B cell (primary cell): ENCODE measurements around the gene HDDC2. TPM values are rescaled to one million over a fixed set of nuclear protein-coding genes. Genes with fewer than 3 reads are reported as not detected.
A peak's percentile ranks its signal among the peaks of the same experiment; 100 is the strongest.

Source experiments
- ATAC-seq: fragments of 200-7000 bp; cut with Tn5 transposase; one replicate; pipeline ENCODE4 v1.10.0; 2021; ENCODE audit warnings: low read depth, mild to moderate bottlenecking, moderate number of reproducible peaks, moderate library complexity
- CTCF ChIA-PET: fragments of 350-600 bp; sonication (Branson Sonifier 250); formaldehyde crosslinking; loops from one replicate; lab custom pipeline; 2021; ENCODE audit warnings: antibody characterized with exemption, inconsistent platforms; lab: Charles Lee
- POLR2A ChIA-PET: fragments of 350-600 bp; sonication (Branson Sonifier 250); formaldehyde crosslinking; loops from one replicate; lab custom pipeline; 2021; ENCODE audit warnings: antibody characterized with exemption; lab: Charles Lee
- DNase-seq: peaks from one replicate; pipeline ENCODE4 v3.0.0; 2013
- H2AFZ ChIP-seq: 2 replicates; pipeline ENCODE4 v1.6.1; 2012; ENCODE audit warnings: mild to moderate bottlenecking, low read depth, low read length; ENCODE audit not compliant: insufficient read depth, poor library complexity, severe bottlenecking
- H3K27ac ChIP-seq, 2 donors: 1 replicate in 1 of 2; 2 replicates in 1 of 2; pipeline ENCODE4 v1.5.1; 2012 to 2013; ENCODE audit warnings: low read length in 2 of 2, mild to moderate bottlenecking in 2 of 2, moderate library complexity in 1 of 2
- H3K27me3 ChIP-seq, 4 experiments: fragments of 200-600 bp in 1 of 4; sonication (generic) in 1 of 4; replicated peaks in 1 of 4; 1 replicate in 2 of 4; 2 replicates in 2 of 4; pipeline versions ENCODE4 v1.6.1 to v1.7.0; 2013 to 2016; ENCODE audit warnings: low read length in 3 of 4, mild to moderate bottlenecking in 2 of 4, mixed read lengths in 1 of 4, moderate library complexity in 1 of 4; ENCODE audit not compliant: insufficient read depth in 4 of 4, control insufficient read depth in 3 of 4; ENCODE audit errors: control extremely low read depth in 1 of 4
- H3K36me3 ChIP-seq, 2 experiments: replicated peaks in 1 of 2; 1 replicate in 1 of 2; 2 replicates in 1 of 2; pipeline versions ENCODE4 v1.6.1 to v1.7.1; 2013; ENCODE audit warnings: low read length in 1 of 2; ENCODE audit not compliant: insufficient read depth in 2 of 2, control insufficient read depth in 1 of 2; ENCODE audit errors: control extremely low read depth in 1 of 2, extremely low read depth in 1 of 2
- H3K4me1 ChIP-seq, 2 donors: fragments of 200-600 bp in 1 of 2; sonication (generic) in 1 of 2; 1 replicate in 1 of 2; 2 replicates in 1 of 2; pipeline versions ENCODE4 v1.5.1 to v1.6.1; 2013 to 2017; ENCODE audit warnings: low read length in 2 of 2; ENCODE audit not compliant: control insufficient read depth in 2 of 2, insufficient read depth in 2 of 2
- H3K4me2 ChIP-seq: replicated peaks from 2 replicates; pipeline ENCODE3; 2012; ENCODE audit warnings: mild to moderate bottlenecking, low read depth, low read length; ENCODE audit not compliant: poor library complexity, severe bottlenecking
- H3K4me3 ChIP-seq, 5 experiments: fragments of 200-600 bp in 1 of 5; sonication (generic) in 1 of 5; 1 replicate in 3 of 5; 2 replicates in 2 of 5; pipeline versions ENCODE4 v1.5.1 to v1.7.0; 2011 to 2016; ENCODE audit warnings: low read length in 4 of 5, mild to moderate bottlenecking in 4 of 5, low read depth in 2 of 5, control low read depth in 1 of 5, moderate library complexity in 1 of 5; ENCODE audit not compliant: insufficient read depth in 1 of 5; ENCODE audit errors: control extremely low read depth in 1 of 5, extremely low read depth in 1 of 5
- H3K79me2 ChIP-seq: fragments of 200-600 bp; sonication (generic); one replicate; pipeline ENCODE4 v1.6.0; 2016; ENCODE audit warnings: low read length; ENCODE audit not compliant: control insufficient read depth, insufficient read depth
- H3K9ac ChIP-seq: fragments of 200-600 bp; sonication (generic); 2 replicates; pipeline ENCODE4 v1.6.1; 2017; ENCODE audit warnings: mild to moderate bottlenecking, low read length, moderate library complexity
- H3K9me3 ChIP-seq, 3 donors: one replicate each; pipeline versions ENCODE4 v1.6.1 to v1.7.1; 2013; ENCODE audit warnings: low read length in 2 of 3; ENCODE audit not compliant: control insufficient read depth in 2 of 3, insufficient read depth in 1 of 3; ENCODE audit errors: control extremely low read depth in 1 of 3
- H4K20me1 ChIP-seq: 2 replicates; pipeline ENCODE4 v1.6.0; 2012; ENCODE audit warnings: mild to moderate bottlenecking, low read length; ENCODE audit not compliant: insufficient read depth, control insufficient read depth, poor library complexity, severe bottlenecking
- H3K27ac Mint-ChIP-seq: one replicate; pipeline ENCODE4 v1.8.0; 2021; ENCODE audit warnings: mixed read lengths
- H3K27me3 Mint-ChIP-seq: one replicate; pipeline ENCODE4 v1.8.0; 2021; ENCODE audit warnings: mixed read lengths
- H3K4me1 Mint-ChIP-seq: one replicate; pipeline ENCODE4 v1.8.0; 2021; ENCODE audit warnings: mixed read lengths
- H3K4me3 Mint-ChIP-seq: one replicate; pipeline ENCODE4 v1.8.0; 2021; ENCODE audit warnings: mixed read lengths
- H3K9me3 Mint-ChIP-seq: one replicate; pipeline ENCODE4 v1.8.0; 2022; ENCODE audit warnings: mixed read lengths; ENCODE audit not compliant: insufficient read depth
- CTCF ChIP-seq: fragments of 200-600 bp; IDR thresholded peaks from one replicate; pipeline ENCODE4 v1.8.0; 2022; ENCODE audit warnings: antibody characterized with exemption, mild to moderate bottlenecking
- EZH2 ChIP-seq: IDR thresholded peaks from 2 replicates; pipeline ENCODE4 v1.6.1; 2012; ENCODE audit warnings: borderline replicate concordance, low read depth, mild to moderate bottlenecking, moderate library complexity, low read length; ENCODE audit not compliant: insufficient read depth, poor library complexity, severe bottlenecking
- WGBS: methylation state at CpG from one replicate; pipeline ENCODE4 v1.1.5; 2013; ENCODE audit warnings: missing lambda C conversion rate; ENCODE audit not compliant: insufficient coverage; 5-methylcytosine and 5-hydroxymethylcytosine counted together
- intact Hi-C: fragments of 100-400 bp; cut with micrococcal nuclease; formaldehyde crosslinking; loops from one replicate; pipeline ENCODE4 v1.10.0; 2022
- polyA minus RNA-seq: library from RNA; depleted of rRNA, polyadenylated mRNA; stranded (reverse); fragments of >200 nt; gene quantifications from 2 replicates; pipeline ENCODE4 v1.2.3, GENCODE V29; 2012
- polyA plus RNA-seq: library from polyadenylated mRNA; depleted of rRNA; stranded (reverse); fragments of >200 nt; gene quantifications from 2 replicates; pipeline ENCODE4 v1.2.3, GENCODE V29; 2012
- total RNA-seq, 2 donors: library from RNA; stranded (reverse); fragments of 120-200 nt in 1 of 2; gene quantifications; 1 replicate in 1 of 2; 2 replicates in 1 of 2; pipeline versions ENCODE4 v1.2.3 to v1.2.4, GENCODE V29; 2013 to 2022

Gene HDDC2
- total RNA-seq: 31.6 and 38.4 TPM in 2 replicates
- 40.4 TPM for total RNA-seq (2013)
- polyA plus RNA-seq: 29.5 and 37.6 TPM in 2 replicates
- 22.5 and 28.1 TPM in 2 replicates for polyA minus RNA-seq

- TF ChIP-seq EZH2 (no peak), CTCF (no peak)
- 5% methylated on average over 67 of the region's 67 CpGs for WGBS
- peaks cover 0 to 30% of the 10 kb centered on the region in 2 experiments for H3K36me3 ChIP-seq
- peak within 1 kb of the TSS; percentile 87 for H3K27ac Mint-ChIP-seq
- peak; percentile 63 for DNase-seq
- peak within 1 kb of the TSS; percentile 93 for H3K4me3 Mint-ChIP-seq
- peak within 1 kb of the TSS; percentile 85 for H2AFZ ChIP-seq
- POLR2A ChIA-PET: interaction anchor here (0.6 to 1.0 kb wide), 5 partner anchors 447 to 685 kb away, joined by 3 to 16 read pairs (median 4); partner anchors contain the start of genes NCOA7 and TRMT11
- peaks cover 16% of the 10 kb centered on the region in 2 donors for H3K4me1 ChIP-seq
- peaks cover 18% of the 10 kb centered on the region for H3K79me2 ChIP-seq
- ATAC-seq: peak; percentile 72
- peaks cover 18% of the 10 kb centered on the region for H3K27me3 Mint-ChIP-seq
- no peaks in the 10 kb centered on the region for H3K9me3 ChIP-seq
- peak within 1 kb of the TSS; percentile 87 for H3K9ac ChIP-seq
- H4K20me1 ChIP-seq: peaks cover 6% of the 10 kb centered on the region
- H3K4me1 Mint-ChIP-seq: peaks cover 43% of the 10 kb centered on the region
- intact Hi-C loops: loop anchor here (1.0 to 2.0 kb wide), 2 partner anchors 448 to 655 kb away; partner anchors contain the start of genes HEY2 and HINT3
- peak within 1 kb of the TSS; percentile 38 to 81 for H3K27ac ChIP-seq
- peak within 1 kb of the TSS; percentile 81 for H3K4me2 ChIP-seq
- H3K9me3 Mint-ChIP-seq: no peaks in the 10 kb centered on the region
- CTCF ChIA-PET: interaction anchor here (0.5 to 3.3 kb wide), 9 partner anchors 10 to 673 kb away, joined by 3 to 43 read pairs (median 5); partner anchors contain the start of genes HINT3 and NCOA7
- peaks cover 0 to 8% (median 0%) of the 10 kb centered on the region in 4 experiments for H3K27me3 ChIP-seq
- peak within 1 kb of the TSS; percentile 61 to 85 (median 81) for H3K4me3 ChIP-seq
Observed at GRCh38 chr6:125301435-125302391, at the start of gene HDDC2. HDDC2 (minus strand) TSS chr6:125301967; CDS start chr6:125301932, 35 bp downstream.
